Measurements from ENCODE around the gene AFF1. TPM values are rescaled to one million over a fixed set of nuclear protein-coding genes. Genes with fewer than 3 reads are reported as not detected.

AFF1 gene
- total RNA-seq, 1 experiment from 2014 or later: 23.9 TPM

GRCh38 chr4:87024201-87024600 is 89.4 kb downstream of the AFF1 start:
- ATAC-seq: no peak
- in situ Hi-C loops (cut with HindIII; ENCODE audit: low pct_unique_long_range_greater_than_20kb, low sequenced_read_pairs) (no loop called here), intact Hi-C loops (cut with micrococcal nuclease; ENCODE audit: unreplicated experiment) (no loop called here)
- DNase-seq (ENCODE audit: low read depth, low spot score): no peak
- Histone ChIP-seq H3K36me3 (ENCODE audit: control insufficient read depth, insufficient read depth, low read length) (no peaks in the 10 kb centered on the region), H3K27me3 (ENCODE audit: control insufficient read depth, insufficient read depth, low read length) (no peaks in the 10 kb centered on the region), H3K9me3 (ENCODE audit: control insufficient read depth, insufficient read depth, low read depth, low read length) (no peaks in the 10 kb centered on the region), H3K4me3 (ENCODE audit: low read depth in 2 of 2, low read length in 2 of 2) (no peak overlapping the region), H3K4me1 (ENCODE audit: control insufficient read depth, insufficient read depth, low read length) (no peaks in the 10 kb centered on the region), H3K27ac (ENCODE audit: low read length) (no peak overlapping the region)
- TF ChIP-seq, protein P1, sequence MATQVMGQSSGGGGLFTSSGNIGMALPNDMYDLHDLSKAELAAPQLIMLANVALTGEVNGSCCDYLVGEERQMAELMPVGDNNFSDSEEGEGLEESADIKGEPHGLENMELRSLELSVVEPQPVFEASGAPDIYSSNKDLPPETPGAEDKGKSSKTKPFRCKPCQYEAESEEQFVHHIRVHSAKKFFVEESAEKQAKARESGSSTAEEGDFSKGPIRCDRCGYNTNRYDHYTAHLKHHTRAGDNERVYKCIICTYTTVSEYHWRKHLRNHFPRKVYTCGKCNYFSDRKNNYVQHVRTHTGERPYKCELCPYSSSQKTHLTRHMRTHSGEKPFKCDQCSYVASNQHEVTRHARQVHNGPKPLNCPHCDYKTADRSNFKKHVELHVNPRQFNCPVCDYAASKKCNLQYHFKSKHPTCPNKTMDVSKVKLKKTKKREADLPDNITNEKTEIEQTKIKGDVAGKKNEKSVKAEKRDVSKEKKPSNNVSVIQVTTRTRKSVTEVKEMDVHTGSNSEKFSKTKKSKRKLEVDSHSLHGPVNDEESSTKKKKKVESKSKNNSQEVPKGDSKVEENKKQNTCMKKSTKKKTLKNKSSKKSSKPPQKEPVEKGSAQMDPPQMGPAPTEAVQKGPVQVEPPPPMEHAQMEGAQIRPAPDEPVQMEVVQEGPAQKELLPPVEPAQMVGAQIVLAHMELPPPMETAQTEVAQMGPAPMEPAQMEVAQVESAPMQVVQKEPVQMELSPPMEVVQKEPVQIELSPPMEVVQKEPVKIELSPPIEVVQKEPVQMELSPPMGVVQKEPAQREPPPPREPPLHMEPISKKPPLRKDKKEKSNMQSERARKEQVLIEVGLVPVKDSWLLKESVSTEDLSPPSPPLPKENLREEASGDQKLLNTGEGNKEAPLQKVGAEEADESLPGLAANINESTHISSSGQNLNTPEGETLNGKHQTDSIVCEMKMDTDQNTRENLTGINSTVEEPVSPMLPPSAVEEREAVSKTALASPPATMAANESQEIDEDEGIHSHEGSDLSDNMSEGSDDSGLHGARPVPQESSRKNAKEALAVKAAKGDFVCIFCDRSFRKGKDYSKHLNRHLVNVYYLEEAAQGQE (IDR thresholded peaks at IDR 0.05; ENCODE audit: insufficient read depth in 1 of 2, low read depth in 2 of 2, low read length in 1 of 2): no peak
- no peak for TF ChIP-seq POLR2AphosphoS5 (IDR thresholded peaks at IDR 0.05; ENCODE audit: low read depth, low read length)
- TF ChIP-seq TCF7L2 (IDR thresholded peaks at IDR 0.05; ENCODE audit: low read depth, low read length): no peak
- TF ChIP-seq CTCF (IDR thresholded peaks at IDR 0.05): no peak
- TF ChIP-seq SIN3A (IDR thresholded peaks at IDR 0.05; ENCODE audit: borderline replicate concordance, insufficient read depth, low read depth, low read length): no peak
- CTCF ChIA-PET: no interaction called here
- POLR2A ChIA-PET: no interaction called here
- no TSS peak for BruUV-seq (replicated peaks)

DNA sequence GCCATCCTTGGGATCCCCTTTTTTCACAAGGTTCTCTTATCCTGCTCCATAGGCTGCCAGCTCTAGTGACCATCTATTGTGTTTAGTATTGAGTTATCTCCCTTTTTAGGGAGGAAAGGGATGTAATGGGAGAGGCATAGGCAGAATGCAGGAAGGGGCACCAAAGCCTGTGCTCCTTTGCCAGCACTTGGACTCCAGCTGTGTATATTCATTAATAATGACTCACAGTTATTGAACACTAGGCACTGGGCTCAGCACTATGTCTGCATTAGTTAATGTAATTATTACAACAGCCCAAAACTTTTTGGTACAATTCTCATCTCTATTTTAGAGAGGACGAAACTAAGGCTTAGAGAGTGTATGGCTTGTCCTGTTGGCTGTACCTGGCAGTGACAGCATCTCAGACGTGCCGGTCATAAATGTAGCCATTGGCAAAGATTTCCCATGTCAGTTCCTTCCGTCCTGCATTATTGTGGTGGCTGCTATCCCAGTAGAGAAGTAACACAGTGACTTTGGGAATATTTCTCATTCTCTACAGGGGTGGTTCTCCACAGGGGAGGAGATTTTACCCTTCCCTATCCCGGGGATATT is 90.3 kb downstream of the AFF1 start:
- in situ Hi-C loops (cut with HindIII; ENCODE audit: low pct_unique_long_range_greater_than_20kb, low sequenced_read_pairs): no loop called here
- H3K4me1 ChIP-seq (ENCODE audit: control insufficient read depth, insufficient read depth, low read length): no peaks in the 10 kb centered on the region
- H3K4me3 ChIP-seq (ENCODE audit: low read depth in 2 of 2, low read length in 2 of 2): no peak overlapping the region
- no peak overlapping the region for H3K27ac ChIP-seq (ENCODE audit: low read length)
- intact Hi-C loops (cut with micrococcal nuclease; ENCODE audit: unreplicated experiment): no loop called here
- TF ChIP-seq TCF7L2 (IDR thresholded peaks at IDR 0.05; ENCODE audit: low read depth, low read length) (no peak), POLR2AphosphoS5 (IDR thresholded peaks at IDR 0.05; ENCODE audit: low read depth, low read length) (no peak), SIN3A (IDR thresholded peaks at IDR 0.05; ENCODE audit: borderline replicate concordance, insufficient read depth, low read depth, low read length) (no peak), CTCF (IDR thresholded peaks at IDR 0.05) (no peak)
- TF ChIP-seq, protein P1 (IDR thresholded peaks at IDR 0.05; ENCODE audit: insufficient read depth in 1 of 2, low read depth in 2 of 2, low read length in 1 of 2): no peak
- BruUV-seq (replicated peaks): no TSS peak
- H3K27me3 ChIP-seq (ENCODE audit: control insufficient read depth, insufficient read depth, low read length): no peaks in the 10 kb centered on the region
- ChIA-PET POLR2A (no interaction called here), CTCF (no interaction called here)
- DNase-seq (ENCODE audit: low read depth, low spot score): no peak
- no peaks in the 10 kb centered on the region for H3K36me3 ChIP-seq (ENCODE audit: control insufficient read depth, insufficient read depth, low read length)
- ATAC-seq: no peak
- H3K9me3 ChIP-seq (ENCODE audit: control insufficient read depth, insufficient read depth, low read depth, low read length): no peaks in the 10 kb centered on the region

Data from Panc1 (cell line).